Muscle layer of colon (tissue), 2 donors: ENCODE results near the gene THUMPD2.

Experiments
- H3K27ac ChIP-seq: one replicate; pipeline ENCODE4 v1.7.0; 2013; ENCODE audit warnings: low read depth, mild to moderate bottlenecking, low read length, moderate library complexity
- H3K27me3 ChIP-seq, 2 donors: one replicate each; pipeline ENCODE4 v1.7.0; 2013; ENCODE audit warnings: low read length in 2 of 2, mild to moderate bottlenecking in 2 of 2; ENCODE audit not compliant: insufficient read depth in 2 of 2, control insufficient read depth in 1 of 2
- H3K36me3 ChIP-seq: one replicate; pipeline ENCODE4 v1.7.0; 2013; ENCODE audit warnings: mild to moderate bottlenecking, low read length; ENCODE audit not compliant: insufficient read depth
- H3K4me1 ChIP-seq: one replicate; pipeline ENCODE4 v1.7.0; 2013; ENCODE audit warnings: mild to moderate bottlenecking, low read length; ENCODE audit not compliant: insufficient read depth
- H3K4me3 ChIP-seq, 2 donors: one replicate each; pipeline ENCODE4 v1.7.0; 2013; ENCODE audit warnings: low read length in 2 of 2, low read depth in 1 of 2, mild to moderate bottlenecking in 1 of 2, moderate library complexity in 1 of 2
- H3K9ac ChIP-seq: one replicate; pipeline ENCODE4 v1.7.0; 2013; ENCODE audit warnings: low read length
- H3K9me3 ChIP-seq: one replicate; pipeline ENCODE4 v1.7.0; 2013; ENCODE audit warnings: mild to moderate bottlenecking, low read length
- donor health status: abdominal sarcoma.
- donor health status: Adenocarcinoma of cecum.

The THUMPD2 gene

GRCh38 chr2:39715095-39715494 is 64.0 kb downstream of the THUMPD2 start:
- no peak overlapping the region for H3K4me3 ChIP-seq
- no peak overlapping the region for H3K27ac ChIP-seq
- H3K4me1 ChIP-seq, result no peaks in the 10 kb centered on the region
- no peak overlapping the region for H3K9ac ChIP-seq
- no peaks in the 10 kb centered on the region for H3K36me3 ChIP-seq
- H3K27me3 ChIP-seq, result no peaks in the 10 kb centered on the region
- no peaks in the 10 kb centered on the region for H3K9me3 ChIP-seq

GRCh38 chr2:39712953-39713352 is 66.1 kb downstream of the THUMPD2 start:
- Histone ChIP-seq H3K4me1 (no peaks in the 10 kb centered on the region), H3K9ac (no peak overlapping the region), H3K9me3 (no peaks in the 10 kb centered on the region), H3K27me3 (no peaks in the 10 kb centered on the region), H3K36me3 (no peaks in the 10 kb centered on the region), H3K4me3 (no peak overlapping the region), H3K27ac (no peak overlapping the region)

- no peaks in the 10 kb centered on the region for H3K9me3 ChIP-seq
- H3K9ac ChIP-seq, result no peak overlapping the region
- no peaks in the 10 kb centered on the region for H3K4me1 ChIP-seq
- H3K4me3 ChIP-seq, result no peak overlapping the region
- no peaks in the 10 kb centered on the region for H3K27me3 ChIP-seq
- no peak overlapping the region for H3K27ac ChIP-seq
- H3K36me3 ChIP-seq, result no peaks in the 10 kb centered on the region
Measured at GRCh38 chr2:39710807-39711206, 68.3 kb downstream of the THUMPD2 start.

- Histone ChIP-seq H3K27ac (no peak overlapping the region), H3K4me1 (no peaks in the 10 kb centered on the region), H3K27me3 (no peaks in the 10 kb centered on the region), H3K36me3 (no peaks in the 10 kb centered on the region), H3K9ac (no peak overlapping the region), H3K4me3 (no peak overlapping the region), H3K9me3 (no peaks in the 10 kb centered on the region)
Measured at GRCh38 chr2:39708003-39708402, 71.1 kb downstream of the THUMPD2 start.

GRCh38 chr2:39706945-39707344 is 72.1 kb downstream of the THUMPD2 start:
- Histone ChIP-seq H3K4me1 (no peaks in the 10 kb centered on the region), H3K9me3 (peaks cover 5% of the 10 kb centered on the region), H3K36me3 (no peaks in the 10 kb centered on the region), H3K4me3 (no peak overlapping the region), H3K27me3 (no peaks in the 10 kb centered on the region), H3K27ac (no peak overlapping the region), H3K9ac (no peak overlapping the region)

- peaks cover 10% of the 10 kb centered on the region for H3K9me3 ChIP-seq
- no peak overlapping the region for H3K27ac ChIP-seq
- H3K36me3 ChIP-seq, result no peaks in the 10 kb centered on the region
- H3K4me3 ChIP-seq, result no peak overlapping the region
- H3K4me1 ChIP-seq, result no peaks in the 10 kb centered on the region
- H3K27me3 ChIP-seq, result no peaks in the 10 kb centered on the region
- no peak overlapping the region for H3K9ac ChIP-seq
Measured at GRCh38 chr2:39706312-39706711, 72.7 kb downstream of the THUMPD2 start.

GRCh38 chr2:39705638-39706037 is 73.4 kb downstream of the THUMPD2 start:
- no peak overlapping the region for H3K27ac ChIP-seq
- no peak overlapping the region for H3K9ac ChIP-seq
- no peak overlapping the region for H3K4me3 ChIP-seq
- no peaks in the 10 kb centered on the region for H3K27me3 ChIP-seq
- no peaks in the 10 kb centered on the region for H3K36me3 ChIP-seq
- no peaks in the 10 kb centered on the region for H3K4me1 ChIP-seq
- peaks cover 10% of the 10 kb centered on the region for H3K9me3 ChIP-seq

GRCh38 chr2:39704540-39704939 is 74.5 kb downstream of the THUMPD2 start:
- Histone ChIP-seq H3K9ac (no peak overlapping the region), H3K4me3 (no peak overlapping the region), H3K27me3 (no peaks in the 10 kb centered on the region), H3K27ac (no peak overlapping the region), H3K9me3 (peaks cover 10% of the 10 kb centered on the region), H3K4me1 (no peaks in the 10 kb centered on the region), H3K36me3 (no peaks in the 10 kb centered on the region)

GRCh38 chr2:39703181-39703872 is 75.7 kb downstream of the THUMPD2 start:
- H3K4me1 ChIP-seq, result no peaks in the 10 kb centered on the region
- H3K27ac ChIP-seq, result no peak overlapping the region
- H3K9me3 ChIP-seq, result peaks cover 10% of the 10 kb centered on the region
- H3K27me3 ChIP-seq, result no peaks in the 10 kb centered on the region
- H3K36me3 ChIP-seq, result no peaks in the 10 kb centered on the region
- H3K9ac ChIP-seq, result no peak overlapping the region
- no peak overlapping the region for H3K4me3 ChIP-seq

- H3K4me3 ChIP-seq, result no peak overlapping the region
- H3K4me1 ChIP-seq, result peaks cover 16% of the 10 kb centered on the region
- H3K27ac ChIP-seq, result no peak overlapping the region
- peaks cover 10% of the 10 kb centered on the region for H3K9me3 ChIP-seq
- H3K27me3 ChIP-seq, result no peaks in the 10 kb centered on the region
- no peaks in the 10 kb centered on the region for H3K36me3 ChIP-seq
- no peak overlapping the region for H3K9ac ChIP-seq
Measured at GRCh38 chr2:39701137-39701536, 77.9 kb downstream of the THUMPD2 start.

- H3K9ac ChIP-seq, result no peak overlapping the region
- H3K9me3 ChIP-seq, result peaks cover 10% of the 10 kb centered on the region
- no peak overlapping the region for H3K4me3 ChIP-seq
- no peaks in the 10 kb centered on the region for H3K27me3 ChIP-seq
- no peak overlapping the region for H3K27ac ChIP-seq
- H3K4me1 ChIP-seq, result peaks cover 19% of the 10 kb centered on the region
- H3K36me3 ChIP-seq, result no peaks in the 10 kb centered on the region
Measured at GRCh38 chr2:39697454-39697853, 81.6 kb downstream of the THUMPD2 start.

- no peaks in the 10 kb centered on the region for H3K36me3 ChIP-seq
- H3K4me1 ChIP-seq, result peaks cover 19% of the 10 kb centered on the region
- H3K27me3 ChIP-seq, result no peaks in the 10 kb centered on the region
- no peak overlapping the region for H3K27ac ChIP-seq
- H3K9ac ChIP-seq, result no peak overlapping the region
- no peak overlapping the region for H3K4me3 ChIP-seq
- peaks cover 5% of the 10 kb centered on the region for H3K9me3 ChIP-seq
Measured at GRCh38 chr2:39696838-39697237, 82.2 kb downstream of the THUMPD2 start.
